Epithelial cell of umbilical artery (primary cell): ENCODE data around the gene MTTP. TPM values are rescaled to one million over a fixed set of nuclear protein-coding genes. Genes with fewer than 3 reads are reported as not detected.

Source experiments
- total RNA-seq: library from RNA; depleted of rRNA; stranded (reverse); fragments of >200 nt; gene quantifications from 2 replicates; pipeline ENCODE4 v1.2.3, GENCODE V29; 2014

Gene MTTP
- total RNA-seq: 0.65 TPM in 1 of 2 replicates, not detected in the other

GRCh38 chr4:99574530-99575324 is at the start of gene MTTP:
Gene MTTP, plus strand, starts transcription at chr4:99574824. Its CDS starts 86 bp downstream, at chr4:99574910.

DNA sequence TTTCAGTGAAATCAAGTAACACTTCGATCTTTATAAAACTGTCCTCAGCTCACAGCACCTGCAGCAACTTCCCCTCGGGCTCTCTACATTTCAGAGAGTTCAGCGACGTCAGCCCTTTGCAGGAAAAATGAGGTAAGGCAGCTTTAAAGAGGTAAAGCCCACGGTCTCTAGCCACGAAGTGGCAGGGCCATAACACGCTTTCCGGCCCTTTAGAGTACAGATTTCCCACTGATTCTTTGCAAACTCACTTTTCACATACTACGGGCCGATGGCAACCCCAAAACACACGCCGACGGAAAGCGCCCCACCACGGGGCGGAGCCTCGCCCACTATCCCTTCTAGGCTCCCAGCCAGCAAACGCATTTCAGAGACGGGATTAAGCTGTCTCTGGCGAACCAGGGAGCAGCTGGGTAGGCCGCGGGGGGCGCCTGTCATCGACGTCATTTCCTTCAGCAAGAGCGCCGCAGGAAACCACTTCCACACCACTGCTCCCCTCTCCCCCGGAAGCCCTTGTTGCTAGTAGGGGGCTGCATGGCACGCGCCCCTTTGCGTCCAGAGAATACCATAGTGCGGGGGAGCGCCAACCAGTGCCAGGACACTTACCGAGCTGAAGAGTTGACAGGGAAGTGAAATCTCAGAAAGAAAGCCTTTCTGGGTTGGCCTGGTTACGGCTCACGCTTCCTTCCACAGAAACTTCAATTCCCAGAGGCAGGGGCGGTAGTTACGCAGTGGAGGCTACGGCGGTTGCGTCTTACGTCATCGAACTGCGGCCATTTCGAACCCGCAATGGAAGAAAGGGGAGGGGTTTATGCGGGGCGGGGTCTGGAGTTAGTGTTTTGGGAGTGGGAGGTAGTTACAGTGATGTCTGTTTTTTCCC is 11.1 kb upstream of the MTTP start, which contains the start of gene TRMT10A:
Gene TRMT10A (minus strand): TSS at position 730 of the 877 bp plus-strand sequence. CDS start 4,701 bp downstream, outside the sequence.

DNA sequence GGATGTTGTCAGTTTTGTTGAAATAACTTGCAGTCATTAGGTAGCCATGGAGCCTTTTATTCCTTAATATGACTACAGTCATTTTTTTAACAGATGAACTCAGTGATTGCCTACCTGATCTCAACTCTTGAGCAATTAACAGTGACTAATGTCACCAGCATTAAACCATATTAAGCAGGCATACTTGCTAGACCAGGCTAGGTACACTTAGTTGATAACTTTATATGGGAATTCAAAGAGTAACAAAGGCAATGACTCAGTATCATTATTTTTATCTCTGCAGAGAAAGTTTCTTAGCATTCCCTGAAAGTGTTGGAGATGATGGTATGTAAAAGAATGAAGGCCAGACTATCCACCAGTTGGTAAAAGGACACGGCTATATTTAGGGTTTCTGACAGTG is 83.2 kb downstream of the MTTP start, which contains the start of gene C4orf54:
Gene C4orf54 (minus strand): TSS at position 31 of the 400 bp plus-strand sequence. CDS start 3,180 bp downstream, outside the sequence.

Other genes starting within 250 kb of the MTTP start
- gene ADH1C, start 222.1 kb upstream of the MTTP start, total RNA-seq: not detected in 2 replicates
- not detected in 2 replicates for gene ADH7, start 139.5 kb upstream of the MTTP start, total RNA-seq
- not detected in 2 replicates for gene C4orf17, start 63.8 kb upstream of the MTTP start, total RNA-seq
- 9.7 and 9.9 TPM in 2 replicates for gene TRMT10A, start 10.8 kb upstream of the MTTP start, total RNA-seq
- gene C4orf54, start 83.0 kb downstream of the MTTP start, total RNA-seq: not detected in 2 replicates
- gene DAPP1, start 242.0 kb downstream of the MTTP start, total RNA-seq: not detected in 2 replicates